ENCODE measurements around the gene ZBTB16. TPM values are rescaled to one million over a fixed set of nuclear protein-coding genes. Genes with fewer than 3 reads are reported as not detected.

ZBTB16 gene
- total and polyA plus RNA-seq, 4 donors, result 21.4 to 224 (median 102) TPM

DNA sequence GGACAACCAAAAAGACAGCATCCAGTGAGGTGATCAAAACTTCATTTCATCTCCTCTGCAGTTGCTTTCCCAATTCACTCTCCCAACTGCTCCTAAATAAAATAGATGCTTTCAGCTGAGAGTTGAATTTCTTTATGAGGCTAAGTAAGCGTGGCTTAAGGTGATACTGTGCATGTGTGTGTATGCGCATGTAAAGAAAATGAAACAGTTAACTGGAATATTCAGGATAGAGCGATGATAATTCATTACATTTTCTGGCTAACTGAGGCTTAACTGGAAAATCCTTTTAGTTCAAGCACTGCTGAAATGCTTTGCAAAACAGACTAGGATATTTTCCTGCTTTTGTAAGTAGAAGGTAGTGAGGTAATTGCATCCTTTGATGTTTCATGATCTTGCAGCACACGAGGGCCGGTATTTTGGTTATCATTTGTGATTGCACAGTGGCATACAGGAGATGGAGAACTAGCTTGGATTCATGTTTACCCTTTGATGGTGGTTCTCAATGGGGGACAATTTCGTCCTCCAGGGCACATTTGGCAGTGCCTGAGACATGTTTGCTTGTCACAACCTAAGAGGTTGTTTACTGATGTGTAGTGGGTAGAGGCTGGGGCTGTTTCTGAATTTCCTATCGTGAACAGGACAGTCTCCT is 71.2 kb downstream of the ZBTB16 start:
- H3K27ac ChIP-seq (ENCODE audit: low read depth in 1 of 2, low read length in 1 of 2), result peak overlapping the region in 1 of 2 donors; percentile 52
- H3K36me3 ChIP-seq (ENCODE audit: control insufficient read depth in 4 of 4, insufficient read depth in 4 of 4, low read length in 4 of 4), result peaks cover 0 to 24% (median 3%) of the 10 kb centered on the region in 4 donors
- ATAC-seq (ENCODE audit: insufficient read depth, low FRiP score) (no peak), DNase-seq (no peak)
- no peaks in the 10 kb centered on the region for H3K9me3 ChIP-seq (ENCODE audit: control insufficient read depth in 4 of 4, insufficient read depth in 3 of 4, low read length in 3 of 4)
- peaks cover 0 to 84% (median 12%) of the 10 kb centered on the region in 5 donors for H3K4me1 ChIP-seq (ENCODE audit: control insufficient read depth in 5 of 5, insufficient read depth in 5 of 5, low read length in 5 of 5)
- TF ChIP-seq, protein P1, sequence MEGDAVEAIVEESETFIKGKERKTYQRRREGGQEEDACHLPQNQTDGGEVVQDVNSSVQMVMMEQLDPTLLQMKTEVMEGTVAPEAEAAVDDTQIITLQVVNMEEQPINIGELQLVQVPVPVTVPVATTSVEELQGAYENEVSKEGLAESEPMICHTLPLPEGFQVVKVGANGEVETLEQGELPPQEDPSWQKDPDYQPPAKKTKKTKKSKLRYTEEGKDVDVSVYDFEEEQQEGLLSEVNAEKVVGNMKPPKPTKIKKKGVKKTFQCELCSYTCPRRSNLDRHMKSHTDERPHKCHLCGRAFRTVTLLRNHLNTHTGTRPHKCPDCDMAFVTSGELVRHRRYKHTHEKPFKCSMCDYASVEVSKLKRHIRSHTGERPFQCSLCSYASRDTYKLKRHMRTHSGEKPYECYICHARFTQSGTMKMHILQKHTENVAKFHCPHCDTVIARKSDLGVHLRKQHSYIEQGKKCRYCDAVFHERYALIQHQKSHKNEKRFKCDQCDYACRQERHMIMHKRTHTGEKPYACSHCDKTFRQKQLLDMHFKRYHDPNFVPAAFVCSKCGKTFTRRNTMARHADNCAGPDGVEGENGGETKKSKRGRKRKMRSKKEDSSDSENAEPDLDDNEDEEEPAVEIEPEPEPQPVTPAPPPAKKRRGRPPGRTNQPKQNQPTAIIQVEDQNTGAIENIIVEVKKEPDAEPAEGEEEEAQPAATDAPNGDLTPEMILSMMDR (IDR thresholded peaks at IDR 0.05; ENCODE audit: control extremely low read depth, extremely low read depth), result no peak
- WGBS, 2 donors, result 59 to 70% methylated on average over 7 of the region's 7 CpGs
- H3K9ac ChIP-seq (ENCODE audit: insufficient read depth in 1 of 2, low read length in 2 of 2), result no peak overlapping the region
- H3K27me3 ChIP-seq (ENCODE audit: control insufficient read depth in 3 of 3, insufficient read depth in 3 of 3, low read length in 2 of 3), result no peaks in the 10 kb centered on the region
- no peak overlapping the region for H3K4me3 ChIP-seq

DNA sequence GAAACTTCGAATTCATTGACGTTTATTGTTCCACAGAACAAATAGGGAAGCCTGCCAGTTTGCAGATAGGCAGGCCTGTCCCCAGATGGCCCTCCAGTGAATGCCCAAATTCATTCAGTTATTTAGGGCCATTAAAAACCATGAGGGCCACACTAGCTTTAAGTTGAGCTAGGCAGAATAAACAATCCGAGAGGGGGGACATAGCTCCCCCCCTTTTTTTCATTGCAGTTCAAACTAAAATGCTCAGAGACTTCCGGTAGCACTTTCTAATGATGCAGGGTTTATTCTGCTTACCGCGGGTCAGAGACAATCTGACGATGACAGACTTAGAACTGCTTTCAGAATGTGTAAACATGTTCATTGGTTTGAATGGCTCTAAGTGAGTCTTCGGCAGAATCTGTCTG is 72.0 kb downstream of the ZBTB16 start:
- Histone ChIP-seq H3K4me1 (ENCODE audit: control insufficient read depth in 5 of 5, insufficient read depth in 5 of 5, low read length in 5 of 5) (peaks cover 0 to 84% (median 12%) of the 10 kb centered on the region in 5 donors), H3K27ac (ENCODE audit: low read depth in 1 of 2, low read length in 1 of 2) (no peak overlapping the region), H3K36me3 (ENCODE audit: control insufficient read depth in 4 of 4, insufficient read depth in 4 of 4, low read length in 4 of 4) (peaks cover 0 to 21% (median 0%) of the 10 kb centered on the region in 4 donors), H3K9me3 (ENCODE audit: control insufficient read depth in 4 of 4, insufficient read depth in 3 of 4, low read length in 3 of 4) (no peaks in the 10 kb centered on the region), H3K4me3 (no peak overlapping the region), H3K9ac (ENCODE audit: insufficient read depth in 1 of 2, low read length in 2 of 2) (no peak overlapping the region), H3K27me3 (ENCODE audit: control insufficient read depth in 3 of 3, insufficient read depth in 3 of 3, low read length in 2 of 3) (no peaks in the 10 kb centered on the region)
- WGBS, 2 donors, result 26 to 40% methylated on average over 8 of the region's 8 CpGs
- TF ChIP-seq, protein P1 (IDR thresholded peaks at IDR 0.05; ENCODE audit: control extremely low read depth, extremely low read depth), result no peak
- peak; percentile 13 to 57 (median 44) for DNase-seq
- no peak for ATAC-seq (ENCODE audit: insufficient read depth, low FRiP score)

DNA sequence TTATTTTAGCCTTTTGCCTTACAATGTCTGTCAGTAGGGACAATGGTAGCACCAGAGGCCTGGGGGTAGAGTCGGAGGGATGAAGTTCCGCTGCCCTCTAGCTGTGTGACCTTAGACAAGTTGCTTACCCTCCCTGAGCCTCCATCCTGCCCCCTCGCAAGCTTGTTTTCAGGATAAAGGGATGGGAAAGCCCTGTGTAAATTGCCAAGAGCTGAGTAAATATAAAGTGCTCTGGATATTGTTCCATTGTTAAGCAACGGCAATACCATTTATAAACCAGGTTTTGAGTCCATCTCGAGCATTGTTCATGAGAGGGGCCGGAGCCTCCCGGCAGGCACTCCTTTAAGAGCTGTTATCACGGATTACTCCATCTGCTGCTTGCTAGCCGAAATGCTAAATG is 72.9 kb downstream of the ZBTB16 start:
- Histone ChIP-seq H3K27ac (ENCODE audit: low read depth in 1 of 2, low read length in 1 of 2) (peak overlapping the region; percentile 9 to 65), H3K36me3 (ENCODE audit: control insufficient read depth in 4 of 4, insufficient read depth in 4 of 4, low read length in 4 of 4) (peaks cover 0 to 12% (median 0%) of the 10 kb centered on the region in 4 donors), H3K9me3 (ENCODE audit: control insufficient read depth in 4 of 4, insufficient read depth in 3 of 4, low read length in 3 of 4) (no peaks in the 10 kb centered on the region), H3K27me3 (ENCODE audit: control insufficient read depth in 3 of 3, insufficient read depth in 3 of 3, low read length in 2 of 3) (no peaks in the 10 kb centered on the region), H3K9ac (ENCODE audit: insufficient read depth in 1 of 2, low read length in 2 of 2) (no peak overlapping the region), H3K4me3 (no peak overlapping the region), H3K4me1 (ENCODE audit: control insufficient read depth in 5 of 5, insufficient read depth in 5 of 5, low read length in 5 of 5) (peaks cover 0 to 90% (median 12%) of the 10 kb centered on the region in 5 donors)
- TF ChIP-seq, protein P1 (IDR thresholded peaks at IDR 0.05; ENCODE audit: control extremely low read depth, extremely low read depth), result no peak
- DNase-seq (peak in 1 of 3 donors; percentile 4), ATAC-seq (ENCODE audit: insufficient read depth, low FRiP score) (no peak)
- 77 to 84% methylated on average over 9 of the region's 9 CpGs for WGBS, 2 donors
